ENCODE results near the gene SLFN14.
"Not testable (repeated sequence)": the region's sequence is repeated elsewhere in the genome, so short reads cannot be mapped to it uniquely, and the experiment has no call there.

Gene SLFN14

GRCh38 chr17:35566968-35567367 is 6.3 kb upstream of the SLFN14 start:
- peak overlapping the region; percentile 84; the same call in 1 of the 2 replicates for H3K4me2 ChIP-seq (ENCODE audit: low read length)
- no peak overlapping the region for H2AFZ ChIP-seq (ENCODE audit: low read length)
- H3K27ac ChIP-seq (ENCODE audit: low read depth, low read length, poor library complexity, severe bottlenecking), result no peak overlapping the region

GRCh38 chr17:35563181-35563580 is 2.6 kb upstream of the SLFN14 start:
- H2AFZ ChIP-seq (ENCODE audit: low read length), result not testable (repeated sequence)

More at GRCh38 chr17:35566968-35567367, 6.3 kb upstream of the SLFN14 start:
- TF ChIP-seq CTCF (IDR thresholded peaks at IDR 0.05; ENCODE audit: low read length), result no peak
- TF ChIP-seq EZH2 (IDR thresholded peaks at IDR 0.05; ENCODE audit: borderline replicate concordance, low read length), result no peak
- Histone ChIP-seq H3K4me1 (ENCODE audit: insufficient read depth, low read length, severe bottlenecking) (peaks cover 26% of the 10 kb centered on the region), H3K9me2 (ENCODE audit: low read depth, low read length) (no peaks in the 10 kb centered on the region), H3K36me3 (ENCODE audit: insufficient read depth, low read length) (no peaks in the 10 kb centered on the region; the same call in 1 of the 2 replicates), H3K27me3 (ENCODE audit: insufficient read depth, low read length) (no peaks in the 10 kb centered on the region), H3K79me2 (ENCODE audit: insufficient read depth, low read length) (peaks cover 23% of the 10 kb centered on the region), H3K4me3 (ENCODE audit: low read depth, low read length, poor library complexity, severe bottlenecking) (peak overlapping the region; percentile 87), H3K9me3 (ENCODE audit: low read length) (no peaks in the 10 kb centered on the region), H3F3A (ENCODE audit: insufficient read depth, low read length) (no peaks in the 10 kb centered on the region), H3K9ac (ENCODE audit: low read length) (no peak overlapping the region), H4K20me1 (ENCODE audit: insufficient read depth, low read length) (no peaks in the 10 kb centered on the region)

GRCh38 chr17:35559495-35560210 is 966 bp downstream of the SLFN14 start:
- no peak for TF ChIP-seq CTCF (IDR thresholded peaks at IDR 0.05; ENCODE audit: low read length)
- no peak for TF ChIP-seq EZH2 (IDR thresholded peaks at IDR 0.05; ENCODE audit: borderline replicate concordance, low read length)

More at GRCh38 chr17:35563181-35563580, 2.6 kb upstream of the SLFN14 start:
- not testable (repeated sequence) for H3K4me3 ChIP-seq (ENCODE audit: low read depth, low read length, poor library complexity, severe bottlenecking); H3K4me1 ChIP-seq (ENCODE audit: insufficient read depth, low read length, severe bottlenecking); H3K36me3 ChIP-seq (ENCODE audit: insufficient read depth, low read length); H3K4me2 ChIP-seq (ENCODE audit: low read length); H3K9me2 ChIP-seq (ENCODE audit: low read depth, low read length); H3F3A ChIP-seq (ENCODE audit: insufficient read depth, low read length); H3K27ac ChIP-seq (ENCODE audit: low read depth, low read length, poor library complexity, severe bottlenecking); H3K9me3 ChIP-seq (ENCODE audit: low read length); H3K79me2 ChIP-seq (ENCODE audit: insufficient read depth, low read length); H3K9ac ChIP-seq (ENCODE audit: low read length); H4K20me1 ChIP-seq (ENCODE audit: insufficient read depth, low read length); H3K27me3 ChIP-seq (ENCODE audit: insufficient read depth, low read length)

GRCh38 chr17:35557353-35557752 is 3.3 kb downstream of the SLFN14 start:
- H3K27ac ChIP-seq (ENCODE audit: low read depth, low read length, poor library complexity, severe bottlenecking), result no peak overlapping the region
- no peaks in the 10 kb centered on the region for H3K9me3 ChIP-seq (ENCODE audit: low read length)
- H2AFZ ChIP-seq (ENCODE audit: low read length), result no peak overlapping the region
- H3F3A ChIP-seq (ENCODE audit: insufficient read depth, low read length), result no peaks in the 10 kb centered on the region
- no peaks in the 10 kb centered on the region for H3K36me3 ChIP-seq (ENCODE audit: insufficient read depth, low read length)
- H3K9ac ChIP-seq (ENCODE audit: low read length), result no peak overlapping the region
- no peaks in the 10 kb centered on the region for H4K20me1 ChIP-seq (ENCODE audit: insufficient read depth, low read length)
- no peaks in the 10 kb centered on the region for H3K9me2 ChIP-seq (ENCODE audit: low read depth, low read length)
- no peak overlapping the region for H3K4me3 ChIP-seq (ENCODE audit: low read depth, low read length, poor library complexity, severe bottlenecking)
- no peaks in the 10 kb centered on the region for H3K79me2 ChIP-seq (ENCODE audit: insufficient read depth, low read length)
- H3K4me1 ChIP-seq (ENCODE audit: insufficient read depth, low read length, severe bottlenecking), result no peaks in the 10 kb centered on the region
- no peak for TF ChIP-seq CTCF (IDR thresholded peaks at IDR 0.05; ENCODE audit: low read length)
- no peak for TF ChIP-seq EZH2 (IDR thresholded peaks at IDR 0.05; ENCODE audit: borderline replicate concordance, low read length)
- H3K4me2 ChIP-seq (ENCODE audit: low read length), result no peak overlapping the region
- H3K27me3 ChIP-seq (ENCODE audit: insufficient read depth, low read length), result 0 out of 2 replicates have a peak, but pooled peaks cover 3% of the 10 kb centered on the region

More at GRCh38 chr17:35559495-35560210, 966 bp downstream of the SLFN14 start:
- no peaks in the 10 kb centered on the region for H3K79me2 ChIP-seq (ENCODE audit: insufficient read depth, low read length)
- no peak overlapping the region for H3K9ac ChIP-seq (ENCODE audit: low read length)
- no peak overlapping the region for H3K27ac ChIP-seq (ENCODE audit: low read depth, low read length, poor library complexity, severe bottlenecking)
- H3K27me3 ChIP-seq (ENCODE audit: insufficient read depth, low read length), result no peaks in the 10 kb centered on the region
- H3K4me3 ChIP-seq (ENCODE audit: low read depth, low read length, poor library complexity, severe bottlenecking), result no peak overlapping the region
- H3K4me1 ChIP-seq (ENCODE audit: insufficient read depth, low read length, severe bottlenecking), result no peaks in the 10 kb centered on the region
- no peak overlapping the region for H3K4me2 ChIP-seq (ENCODE audit: low read length)
- H2AFZ ChIP-seq (ENCODE audit: low read length), result no peak overlapping the region
- H4K20me1 ChIP-seq (ENCODE audit: insufficient read depth, low read length), result no peaks in the 10 kb centered on the region
- no peaks in the 10 kb centered on the region for H3K36me3 ChIP-seq (ENCODE audit: insufficient read depth, low read length)
- H3K9me2 ChIP-seq (ENCODE audit: low read depth, low read length), result no peaks in the 10 kb centered on the region
- H3F3A ChIP-seq (ENCODE audit: insufficient read depth, low read length), result no peaks in the 10 kb centered on the region
- H3K9me3 ChIP-seq (ENCODE audit: low read length), result no peaks in the 10 kb centered on the region

Data from OCI-LY1 (cell line).